ENCODE data around the gene FAM47B.

The FAM47B gene

GRCh38 chrX:34972206-34972605 lies 29.6 kb downstream of the FAM47B start (continued):
- TF ChIP-seq ZNF639 (tag by site-specific recombination; IDR thresholded peaks at IDR 0.05), result no peak

GRCh38 chrX:34978171-34978570 lies 35.6 kb downstream of the FAM47B start:
- Histone ChIP-seq H3K36me3 (ENCODE audit: control insufficient read depth in 2 of 2, insufficient read depth in 1 of 2, low read length in 2 of 2) (no peaks in the 10 kb centered on the region), H3K4me3 (ENCODE audit: low read depth, low read length) (no peak overlapping the region), H3K27ac (ENCODE audit: extremely low read depth, low read depth, low read length) (no peak overlapping the region), H3K4me1 (ENCODE audit: control insufficient read depth, insufficient read depth, low read length) (no peaks in the 10 kb centered on the region), H3K9me3 (ENCODE audit: control insufficient read depth, insufficient read depth, low read depth, low read length) (no peaks in the 10 kb centered on the region)
- ChIA-PET CTCF (no interaction called here), POLR2A (no interaction called here)
- TF ChIP-seq PRDM10 (tag by site-specific recombination; IDR thresholded peaks at IDR 0.05) (no peak), ZNF670 (tag by site-specific recombination; IDR thresholded peaks at IDR 0.05; ENCODE audit: low read depth) (no peak), ELK4 (IDR thresholded peaks at IDR 0.05; ENCODE audit: borderline replicate concordance, low read depth, low read length) (no peak), REPIN1 (tag by site-specific recombination; IDR thresholded peaks at IDR 0.05; ENCODE audit: low read depth) (no peak), ZNF202 (tag by site-specific recombination; IDR thresholded peaks at IDR 0.05; ENCODE audit: borderline replicate concordance) (no peak)
- TF ChIP-seq, protein P1, sequence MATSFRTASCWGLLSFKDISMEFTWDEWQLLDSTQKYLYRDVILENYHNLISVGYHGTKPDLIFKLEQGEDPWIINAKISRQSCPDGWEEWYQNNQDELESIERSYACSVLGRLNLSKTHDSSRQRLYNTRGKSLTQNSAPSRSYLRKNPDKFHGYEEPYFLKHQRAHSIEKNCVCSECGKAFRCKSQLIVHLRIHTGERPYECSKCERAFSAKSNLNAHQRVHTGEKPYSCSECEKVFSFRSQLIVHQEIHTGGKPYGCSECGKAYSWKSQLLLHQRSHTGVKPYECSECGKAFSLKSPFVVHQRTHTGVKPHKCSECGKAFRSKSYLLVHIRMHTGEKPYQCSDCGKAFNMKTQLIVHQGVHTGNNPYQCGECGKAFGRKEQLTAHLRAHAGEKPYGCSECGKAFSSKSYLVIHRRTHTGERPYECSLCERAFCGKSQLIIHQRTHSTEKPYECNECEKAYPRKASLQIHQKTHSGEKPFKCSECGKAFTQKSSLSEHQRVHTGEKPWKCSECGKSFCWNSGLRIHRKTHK (tag by site-specific recombination; IDR thresholded peaks at IDR 0.05), result no peak

DNA sequence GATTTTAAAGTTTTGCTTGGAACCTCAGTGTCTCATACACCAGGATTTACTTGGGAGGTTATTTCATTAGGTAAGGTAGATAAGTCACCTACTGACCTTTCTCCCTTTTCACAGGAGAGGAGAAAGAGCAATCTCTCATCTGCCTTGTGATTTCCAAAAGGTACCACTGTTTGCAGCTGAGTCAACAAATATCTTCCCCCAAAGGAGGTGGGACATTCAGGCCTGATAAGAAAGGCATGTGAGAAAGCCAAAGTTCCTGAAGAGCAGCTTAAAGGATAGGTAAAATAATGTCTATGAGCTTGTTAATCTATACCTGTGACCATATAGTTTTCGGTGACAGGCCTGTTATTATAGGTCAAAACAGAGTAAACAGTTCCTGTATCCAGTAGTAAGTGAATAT lies 45.0 kb downstream of the FAM47B start:
- POLR2A ChIA-PET, result no interaction called here
- Histone ChIP-seq H3K36me3 (ENCODE audit: control insufficient read depth in 2 of 2, insufficient read depth in 1 of 2, low read length in 2 of 2) (no peaks in the 10 kb centered on the region), H3K4me1 (ENCODE audit: control insufficient read depth, insufficient read depth, low read length) (no peaks in the 10 kb centered on the region), H3K27ac (ENCODE audit: extremely low read depth, low read depth, low read length) (no peak overlapping the region), H3K4me3 (ENCODE audit: low read depth, low read length) (no peak overlapping the region), H3K9me3 (ENCODE audit: control insufficient read depth, insufficient read depth, low read depth, low read length) (no peaks in the 10 kb centered on the region)
- CTCF ChIA-PET, result no interaction called here
- no peak for TF ChIP-seq SP3 (tag by site-specific recombination; IDR thresholded peaks at IDR 0.05)
- no peak for TF ChIP-seq GLI4 (tag by site-specific recombination; IDR thresholded peaks at IDR 0.05)
- no peak for TF ChIP-seq ZNF146 (tag by site-specific recombination; IDR thresholded peaks at IDR 0.05)
- no peak for TF ChIP-seq ZFP37 (tag by site-specific recombination; IDR thresholded peaks at IDR 0.05)
- no peak for TF ChIP-seq ZIC2 (tag by site-specific recombination; IDR thresholded peaks at IDR 0.05)
- TF ChIP-seq ZNF239 (tag by site-specific recombination; IDR thresholded peaks at IDR 0.05), result no peak
- TF ChIP-seq BCL11B (tag by site-specific recombination; IDR thresholded peaks at IDR 0.05; ENCODE audit: low read depth), result no peak
- TF ChIP-seq RBAK (tag by site-specific recombination; IDR thresholded peaks at IDR 0.05), result no peak
